Fibroblast of pulmonary artery (primary cell): ENCODE data around the gene METTL16.
"Not testable (repeated sequence)": the region's sequence is repeated elsewhere in the genome, so short reads cannot be mapped to it uniquely, and the experiment has no call there.

Source experiments
- DNase-seq: peaks from one replicate; pipeline ENCODE4 v3.0.0-alpha.2; 2010; ENCODE audit warnings: low read depth
- H3K4me3 ChIP-seq: replicated peaks from 2 replicates; pipeline ENCODE4 v1.5.1; 2011; ENCODE audit warnings: low read depth, mild to moderate bottlenecking, control low read depth, low read length, moderate library complexity
- TF ChIP-seq, protein P1 (sequence below): IDR thresholded peaks from 2 replicates; pipeline ENCODE4 v1.5.1; 2011; ENCODE audit warnings: mild to moderate bottlenecking, control low read depth, low read length, inconsistent platforms; ENCODE audit errors: missing control alignments

METTL16 gene

DNA sequence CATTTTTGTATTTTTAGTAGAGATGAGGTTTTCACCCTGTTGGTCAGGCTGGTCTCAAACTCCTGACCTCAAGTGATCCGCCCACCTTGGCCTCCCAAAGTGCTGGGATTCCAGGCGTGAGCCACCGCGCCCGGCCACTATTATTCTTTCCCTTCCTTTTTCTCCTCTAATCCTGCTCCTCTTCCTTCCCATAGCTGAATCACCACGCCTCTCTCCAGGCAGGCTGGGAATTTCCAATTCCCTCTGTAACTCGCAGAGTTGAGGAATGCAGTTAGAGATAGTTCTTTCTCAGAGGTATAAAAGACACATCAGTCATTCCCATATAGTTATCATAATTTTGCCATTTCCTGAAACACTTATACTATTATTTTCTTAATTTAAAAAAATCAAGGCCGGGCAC lies 11.2 kb downstream of the METTL16 start:
- no peak for DNase-seq
- no peak overlapping the region for H3K4me3 ChIP-seq
- TF ChIP-seq, protein P1, sequence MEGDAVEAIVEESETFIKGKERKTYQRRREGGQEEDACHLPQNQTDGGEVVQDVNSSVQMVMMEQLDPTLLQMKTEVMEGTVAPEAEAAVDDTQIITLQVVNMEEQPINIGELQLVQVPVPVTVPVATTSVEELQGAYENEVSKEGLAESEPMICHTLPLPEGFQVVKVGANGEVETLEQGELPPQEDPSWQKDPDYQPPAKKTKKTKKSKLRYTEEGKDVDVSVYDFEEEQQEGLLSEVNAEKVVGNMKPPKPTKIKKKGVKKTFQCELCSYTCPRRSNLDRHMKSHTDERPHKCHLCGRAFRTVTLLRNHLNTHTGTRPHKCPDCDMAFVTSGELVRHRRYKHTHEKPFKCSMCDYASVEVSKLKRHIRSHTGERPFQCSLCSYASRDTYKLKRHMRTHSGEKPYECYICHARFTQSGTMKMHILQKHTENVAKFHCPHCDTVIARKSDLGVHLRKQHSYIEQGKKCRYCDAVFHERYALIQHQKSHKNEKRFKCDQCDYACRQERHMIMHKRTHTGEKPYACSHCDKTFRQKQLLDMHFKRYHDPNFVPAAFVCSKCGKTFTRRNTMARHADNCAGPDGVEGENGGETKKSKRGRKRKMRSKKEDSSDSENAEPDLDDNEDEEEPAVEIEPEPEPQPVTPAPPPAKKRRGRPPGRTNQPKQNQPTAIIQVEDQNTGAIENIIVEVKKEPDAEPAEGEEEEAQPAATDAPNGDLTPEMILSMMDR, result no peak

DNA sequence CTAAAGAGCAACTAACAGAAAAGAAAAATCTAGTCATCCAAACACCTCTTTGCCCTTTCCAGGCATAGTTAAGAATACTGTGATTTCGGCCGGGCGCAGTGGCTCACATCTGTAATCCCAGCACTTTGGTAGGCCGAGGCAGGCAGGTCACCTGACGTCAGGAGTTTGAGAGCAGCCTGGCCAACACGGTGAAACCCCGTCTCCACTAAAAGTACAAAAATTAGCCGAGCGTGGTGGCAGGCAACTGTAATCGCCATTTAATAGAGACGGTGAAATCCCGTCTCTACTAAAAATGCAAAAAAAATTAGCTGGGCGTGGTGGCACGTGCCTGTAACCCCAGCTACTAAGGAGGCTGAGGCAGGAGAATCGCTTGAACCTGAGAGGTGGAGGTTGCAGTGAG lies 22.4 kb downstream of the METTL16 start:
- not testable (repeated sequence) for H3K4me3 ChIP-seq, DNase-seq

DNA sequence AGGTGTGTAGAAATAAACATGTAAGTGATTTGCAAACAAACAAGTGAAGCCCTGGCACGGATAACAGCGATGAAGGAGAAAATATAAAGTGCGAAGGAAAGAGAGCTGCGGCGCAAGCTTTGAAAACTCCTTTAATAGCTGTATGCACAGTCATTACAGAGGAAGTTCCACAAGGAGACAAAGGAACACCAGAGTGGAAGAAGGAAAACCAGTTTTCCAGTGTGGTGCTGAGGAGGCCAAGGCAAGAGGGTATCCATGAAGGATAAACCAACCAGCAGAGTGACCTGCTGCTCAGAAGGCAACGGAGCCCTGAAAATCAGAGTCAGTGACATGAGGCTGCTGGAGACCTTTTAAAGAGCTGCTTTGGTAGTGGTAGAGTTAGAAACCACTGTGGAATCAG lies 24.4 kb downstream of the METTL16 start:
- TF ChIP-seq, protein P1, result no peak
- no peak for DNase-seq
- H3K4me3 ChIP-seq, result no peak overlapping the region

DNA sequence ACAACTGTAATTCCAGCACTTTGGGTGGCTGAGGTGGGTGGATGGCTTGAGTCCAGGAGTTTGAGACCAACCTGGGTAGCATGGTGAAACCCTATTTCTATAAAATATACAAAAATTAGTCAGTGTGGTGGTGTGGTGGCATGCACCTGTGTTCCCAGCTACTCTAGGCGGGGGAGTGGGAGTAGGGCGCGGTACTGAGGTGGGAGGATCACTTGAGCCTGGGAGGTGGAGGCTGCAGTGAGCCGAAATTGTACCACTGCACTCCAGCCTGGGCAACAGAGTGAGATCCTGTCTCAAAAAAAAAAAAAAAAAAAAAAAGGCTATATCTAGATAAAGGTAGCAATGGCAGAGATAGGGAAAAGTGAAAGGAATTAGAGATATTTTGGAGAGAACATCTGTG lies 25.0 kb downstream of the METTL16 start:
- not testable (repeated sequence) for DNase-seq, H3K4me3 ChIP-seq

DNA sequence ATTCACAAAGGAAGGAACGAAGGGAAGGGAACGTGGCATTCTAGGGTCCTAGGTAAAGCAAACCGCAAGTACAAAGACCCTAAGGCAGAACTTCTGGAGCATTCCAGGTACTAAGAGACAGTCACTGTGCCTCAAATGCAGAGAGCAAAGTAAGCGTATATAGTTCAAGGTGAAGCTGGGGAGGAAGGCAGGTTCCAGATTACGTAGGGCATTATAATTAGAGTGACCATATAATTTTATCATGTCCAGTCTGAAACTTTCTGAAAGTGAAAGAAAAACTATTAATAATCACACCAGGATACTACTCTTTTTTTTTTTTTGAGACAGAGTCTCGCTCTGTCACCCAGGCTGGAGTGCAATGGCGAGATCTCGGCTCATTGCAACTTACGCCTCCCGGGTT lies 25.7 kb downstream of the METTL16 start:
- no peak overlapping the region for H3K4me3 ChIP-seq
- TF ChIP-seq, protein P1, result no peak
- no peak for DNase-seq

DNA sequence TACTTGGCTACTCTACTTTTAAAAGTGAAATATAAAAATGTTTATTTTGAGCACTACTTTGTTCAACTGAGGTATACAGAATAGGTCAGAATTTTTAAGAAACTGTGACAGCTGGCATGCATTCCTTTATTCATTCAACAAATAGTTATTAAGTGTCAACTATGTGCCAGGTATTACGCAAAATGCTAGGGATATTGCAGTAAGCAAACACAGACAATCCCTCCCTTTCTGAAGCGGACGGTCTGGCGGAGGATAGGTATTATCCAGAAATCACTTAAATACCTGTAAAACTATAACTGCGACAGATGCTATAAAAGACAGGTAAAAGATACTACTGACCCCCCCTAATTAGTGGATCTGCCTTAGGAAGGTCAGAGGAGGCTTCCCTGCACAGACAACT lies 26.1 kb downstream of the METTL16 start:
- TF ChIP-seq, protein P1, result no peak
- peak; percentile 63 for DNase-seq
- no peak overlapping the region for H3K4me3 ChIP-seq

DNA sequence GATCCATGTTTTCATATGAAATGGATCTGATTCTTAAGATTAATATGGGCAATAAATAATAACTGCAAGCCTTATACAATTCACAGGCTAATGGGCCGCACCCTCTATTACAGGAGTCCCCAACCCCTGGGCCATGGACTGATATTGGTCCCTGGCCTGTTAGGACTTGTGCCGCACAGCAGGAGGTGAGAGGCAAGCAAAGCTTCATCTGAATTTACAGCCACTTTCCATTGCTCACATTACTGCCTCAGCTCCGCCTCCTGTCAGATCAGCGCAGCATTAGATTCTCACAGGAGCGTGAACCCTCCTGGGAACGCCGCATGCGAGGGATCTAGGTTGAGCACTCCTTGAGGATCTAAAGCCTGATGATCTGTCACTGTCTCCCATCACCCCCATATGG lies 26.8 kb downstream of the METTL16 start:
- H3K4me3 ChIP-seq, result no peak overlapping the region
- DNase-seq, result no peak
- TF ChIP-seq, protein P1, result no peak

DNA sequence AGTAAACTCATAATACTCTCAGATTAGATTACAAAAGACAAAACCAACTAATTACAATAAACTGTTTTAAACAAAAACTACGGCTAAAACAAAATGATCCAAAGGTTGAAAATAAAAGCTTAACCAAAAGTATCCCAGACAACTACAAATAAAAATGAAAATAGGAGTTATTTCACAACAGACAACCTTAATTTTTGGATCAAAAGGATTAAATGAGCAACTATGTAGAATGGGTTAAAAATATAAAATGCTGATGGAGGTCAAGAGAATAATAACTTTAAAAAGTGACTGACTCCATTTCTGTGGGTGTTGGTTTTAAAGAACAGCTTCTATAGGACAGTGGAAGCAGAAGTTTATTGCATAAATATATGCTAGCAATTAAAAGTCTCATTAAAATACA lies 28.6 kb downstream of the METTL16 start:
- DNase-seq, result no peak
- TF ChIP-seq, protein P1, result no peak
- H3K4me3 ChIP-seq, result no peak overlapping the region
